Muscle of leg (tissue), 16 donors: ENCODE results near the gene CT45A6. TPM values are rescaled to one million over a fixed set of nuclear protein-coding genes. Genes with fewer than 3 reads are reported as not detected.
"Not testable (repeated sequence)": the region's sequence is repeated elsewhere in the genome, so short reads cannot be mapped to it uniquely, and the experiment has no call there.

Experiments
- DNase-seq: peaks from one replicate; pipeline ENCODE4 v3.0.0; 2013
- H3K27ac ChIP-seq: one replicate; pipeline ENCODE4 v1.5.1; 2013; ENCODE audit warnings: mild to moderate bottlenecking, low read length, control low read depth
- H3K27me3 ChIP-seq: one replicate; pipeline ENCODE4 v1.6.1; 2013; ENCODE audit warnings: low read length; ENCODE audit not compliant: control insufficient read depth, insufficient read depth
- H3K36me3 ChIP-seq: one replicate; pipeline ENCODE4 v1.6.1; 2013; ENCODE audit warnings: low read length; ENCODE audit not compliant: control insufficient read depth, insufficient read depth
- H3K4me1 ChIP-seq: one replicate; pipeline ENCODE4 v1.6.1; 2013; ENCODE audit warnings: low read length; ENCODE audit not compliant: control insufficient read depth, insufficient read depth
- H3K4me3 ChIP-seq: one replicate; pipeline ENCODE4 v1.5.1; 2013; ENCODE audit warnings: low read length, control low read depth
- H3K9me3 ChIP-seq: replicated peaks from 2 replicates; pipeline ENCODE4 v1.6.1; 2013; ENCODE audit warnings: low read depth, low read length; ENCODE audit not compliant: control insufficient read depth
- WGBS: methylation state at CpG from one replicate; pipeline ENCODE4 v1.1.5; 2013; ENCODE audit warnings: missing lambda C conversion rate; ENCODE audit not compliant: insufficient coverage; 5-methylcytosine and 5-hydroxymethylcytosine counted together
- long read RNA-seq, 11 donors: transcript quantifications; one replicate each; lab custom pipeline, GENCODE V29; 2026
- polyA plus RNA-seq, 8 donors: library from polyadenylated mRNA; unstranded; fragments of 120-200 nt; gene quantifications; one replicate each; pipeline versions ENCODE4 v1.2.1 to v1.2.3, GENCODE V29; 2013; ENCODE audit warnings: inconsistent platforms in 1 of 8, low replicate concordance in 1 of 8; ENCODE audit not compliant: insufficient read length in 8 of 8, insufficient read depth in 1 of 8
- total RNA-seq: library from RNA; stranded (reverse); fragments of 120-200 nt; gene quantifications from one replicate; pipeline ENCODE4 v1.2.4, GENCODE V29; 2013

The CT45A6 gene, protein sequence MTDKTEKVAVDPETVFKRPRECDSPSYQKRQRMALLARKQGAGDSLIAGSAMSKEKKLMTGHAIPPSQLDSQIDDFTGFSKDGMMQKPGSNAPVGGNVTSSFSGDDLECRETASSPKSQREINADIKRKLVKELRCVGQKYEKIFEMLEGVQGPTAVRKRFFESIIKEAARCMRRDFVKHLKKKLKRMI
- not detected for total RNA-seq
- under 1 TPM in 2 of 8 donors, not detected in 6; 0.57 to 0.78 TPM for polyA plus RNA-seq
- long read RNA-seq, donor 1: 0 reads
- long read RNA-seq, donor 2: 0 reads
- long read RNA-seq, donor 3: 0 reads
- long read RNA-seq, donor 4: 0 reads
- long read RNA-seq, donor 5: 0 reads
- long read RNA-seq, donor 6: 0 reads
- long read RNA-seq, donor 7: 0 reads
- long read RNA-seq, donor 8: 0 reads
- long read RNA-seq, donor 9: 0 reads
- long read RNA-seq, donor 10: 0 reads
- long read RNA-seq, donor 11: 0 reads

- not testable (repeated sequence) for H3K27ac ChIP-seq, H3K36me3 ChIP-seq, H3K27me3 ChIP-seq, H3K9me3 ChIP-seq, H3K4me3 ChIP-seq, H3K4me1 ChIP-seq, DNase-seq
- WGBS: no CpG with 5 or more reads among the region's 16 CpGs
These were observed at the start of gene CT45A6 for GRCh38 chrX:135802687-135803086. Gene CT45A6 (minus strand): TSS chrX:135802787. CDS start chrX:135798993, 3,794 bp downstream.

DNA sequence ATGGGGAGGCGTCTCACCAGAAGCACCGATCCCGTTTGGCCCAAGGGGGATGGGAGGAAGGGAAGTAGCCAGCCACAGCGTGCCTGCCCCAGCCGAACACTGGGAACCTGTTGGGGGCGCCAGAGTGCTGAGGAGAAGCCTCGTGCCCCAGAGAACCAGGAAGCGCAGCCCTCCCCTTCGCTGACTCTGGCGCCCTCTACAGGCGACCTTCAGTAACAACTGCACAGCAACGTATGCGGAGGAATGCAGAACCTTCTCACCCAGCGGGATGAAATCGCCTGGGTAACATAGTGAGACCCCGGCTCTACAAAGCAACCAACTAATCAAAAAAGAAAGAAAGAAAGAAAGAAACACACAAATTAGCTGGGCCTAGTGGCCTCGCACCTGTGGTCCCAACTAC lies 34.6 kb upstream of the CT45A6 start, which contains the start of gene CT45A7:
Gene CT45A7, minus strand, starts transcription at position 101 of the 400 bp plus-strand sequence. CDS start 3,747 bp downstream, outside the sequence.
- WGBS: no CpG with 5 or more reads among the region's 17 CpGs
- H3K4me1 ChIP-seq, H3K36me3 ChIP-seq, DNase-seq, H3K4me3 ChIP-seq, H3K27ac ChIP-seq, H3K27me3 ChIP-seq, H3K9me3 ChIP-seq: not testable (repeated sequence)

GRCh38 chrX:135819912-135820311 lies 17.3 kb upstream of the CT45A6 start, which contains the start of gene CT45A2:
Gene CT45A2 (minus strand): TSS chrX:135820012. CDS start chrX:135816265, 3,747 bp downstream.
- H3K27ac ChIP-seq, H3K36me3 ChIP-seq, DNase-seq, H3K4me1 ChIP-seq, H3K4me3 ChIP-seq, H3K27me3 ChIP-seq, H3K9me3 ChIP-seq: not testable (repeated sequence)
- no CpG with 5 or more reads among the region's 17 CpGs for WGBS

DNA sequence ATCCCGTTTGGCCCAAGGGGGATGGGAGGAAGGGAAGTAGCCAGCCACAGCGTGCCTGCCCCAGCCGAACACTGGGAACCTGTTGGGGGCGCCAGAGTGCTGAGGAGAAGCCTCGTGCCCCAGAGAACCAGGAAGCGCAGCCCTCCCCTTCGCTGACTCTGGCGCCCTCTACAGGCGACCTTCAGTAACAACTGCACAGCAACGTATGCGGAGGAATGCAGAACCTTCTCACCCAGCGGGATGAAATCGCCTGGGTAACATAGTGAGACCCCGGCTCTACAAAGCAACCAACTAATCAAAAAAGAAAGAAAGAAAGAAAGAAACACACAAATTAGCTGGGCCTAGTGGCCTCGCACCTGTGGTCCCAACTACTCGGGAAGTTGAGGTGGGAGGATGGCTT lies 17.2 kb downstream of the CT45A6 start, which contains the start of gene CT45A5:
Gene CT45A5, minus strand, starts transcription at position 101 of the 400 bp plus-strand sequence. CDS start 3,774 bp downstream, outside the sequence.
- not testable (repeated sequence) for H3K27me3 ChIP-seq, H3K27ac ChIP-seq, H3K9me3 ChIP-seq, H3K36me3 ChIP-seq, DNase-seq, H3K4me1 ChIP-seq, H3K4me3 ChIP-seq
- no CpG with 5 or more reads among the region's 16 CpGs for WGBS

DNA sequence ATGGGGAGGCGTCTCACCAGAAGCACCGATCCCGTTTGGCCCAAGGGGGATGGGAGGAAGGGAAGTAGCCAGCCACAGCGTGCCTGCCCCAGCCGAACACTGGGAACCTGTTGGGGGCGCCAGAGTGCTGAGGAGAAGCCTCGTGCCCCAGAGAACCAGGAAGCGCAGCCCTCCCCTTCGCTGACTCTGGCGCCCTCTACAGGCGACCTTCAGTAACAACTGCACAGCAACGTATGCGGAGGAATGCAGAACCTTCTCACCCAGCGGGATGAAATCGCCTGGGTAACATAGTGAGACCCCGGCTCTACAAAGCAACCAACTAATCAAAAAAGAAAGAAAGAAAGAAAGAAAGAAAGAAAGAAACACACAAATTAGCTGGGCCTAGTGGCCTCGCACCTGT lies 34.5 kb downstream of the CT45A6 start, which contains the start of gene CT45A3:
Gene CT45A3, minus strand, starts transcription at position 101 of the 400 bp plus-strand sequence. CDS start 3,747 bp downstream, outside the sequence.
- not testable (repeated sequence) for H3K4me1 ChIP-seq, H3K9me3 ChIP-seq, H3K27ac ChIP-seq, H3K27me3 ChIP-seq, DNase-seq, H3K4me3 ChIP-seq, H3K36me3 ChIP-seq
- no CpG with 5 or more reads among the region's 17 CpGs for WGBS

GRCh38 chrX:135744739-135745138 lies 57.8 kb downstream of the CT45A6 start:
- not testable (repeated sequence) for H3K9me3 ChIP-seq, DNase-seq, H3K36me3 ChIP-seq, H3K27me3 ChIP-seq, H3K4me3 ChIP-seq, H3K4me1 ChIP-seq, H3K27ac ChIP-seq
- WGBS: no CpG with 5 or more reads among the region's 4 CpGs

Other genes starting within 250 kb of the CT45A6 start
- gene CT45A1, start 89.1 kb downstream of the CT45A6 start, total RNA-seq: 0.13 TPM
- gene CT45A1, start 89.1 kb downstream of the CT45A6 start, polyA plus RNA-seq: under 1 TPM in 4 of 8 donors, not detected in 4; 0.14 to 0.36 (median 0.31) TPM
- not detected for gene CT45A3, start 34.6 kb downstream of the CT45A6 start, total RNA-seq
- gene CT45A3, start 34.6 kb downstream of the CT45A6 start, polyA plus RNA-seq: under 1 TPM in 4 of 8 donors, not detected in 4; 0.18 to 0.38 (median 0.24) TPM
- gene CT45A5, start 17.3 kb downstream of the CT45A6 start, total RNA-seq: 0.09 TPM
- 1 to 10 TPM in 1 of 8 donors, under 1 TPM in 3, not detected in 4; 0.26 to 1.6 (median 0.43) TPM for gene CT45A5, start 17.3 kb downstream of the CT45A6 start, polyA plus RNA-seq
- gene CT45A2, start 17.2 kb upstream of the CT45A6 start, total RNA-seq: not detected
- under 1 TPM in 1 of 8 donors, not detected in 7; 0.17 TPM for gene CT45A2, start 17.2 kb upstream of the CT45A6 start, polyA plus RNA-seq
- gene CT45A7, start 34.5 kb upstream of the CT45A6 start, total RNA-seq: not detected
- gene CT45A7, start 34.5 kb upstream of the CT45A6 start, polyA plus RNA-seq: under 1 TPM in 2 of 8 donors, not detected in 6; 0.44 TPM
- gene CT45A8, start 51.8 kb upstream of the CT45A6 start, total RNA-seq: not detected
- gene CT45A8, start 51.8 kb upstream of the CT45A6 start, polyA plus RNA-seq: not detected
- gene CT45A9, start 69.0 kb upstream of the CT45A6 start, total RNA-seq: not detected
- gene CT45A9, start 69.0 kb upstream of the CT45A6 start, polyA plus RNA-seq: not detected
- gene CT45A10, start 90.7 kb upstream of the CT45A6 start, total RNA-seq: not detected
- gene CT45A10, start 90.7 kb upstream of the CT45A6 start, polyA plus RNA-seq: not detected
- gene SAGE1, start 90.9 kb upstream of the CT45A6 start, total RNA-seq: not detected
- gene SAGE1, start 90.9 kb upstream of the CT45A6 start, polyA plus RNA-seq: not detected
- 13.1 TPM for gene MMGT1, start 171.2 kb upstream of the CT45A6 start, total RNA-seq
- 10 to 100 TPM; 15.4 to 21.9 (median 16.7) TPM for gene MMGT1, start 171.2 kb upstream of the CT45A6 start, polyA plus RNA-seq
- 7.7 TPM for gene SLC9A6, start 182.6 kb upstream of the CT45A6 start, total RNA-seq
- gene SLC9A6, start 182.6 kb upstream of the CT45A6 start, polyA plus RNA-seq: 1 to 10 TPM; 6.6 to 8.9 (median 7.0) TPM